ENCODE data around the gene LIMK2. TPM values are rescaled to one million over a fixed set of nuclear protein-coding genes. Genes with fewer than 3 reads are reported as not detected.
"Not testable (repeated sequence)": the region's sequence is repeated elsewhere in the genome, so short reads cannot be mapped to it uniquely, and the experiment has no call there.

Gene LIMK2
- polyA plus RNA-seq, 10 donors = 16.6 to 28.1 (median 20.4) TPM

GRCh38 chr22:31289344-31289743 is 77.2 kb downstream of the LIMK2 start:
- DNase-seq = no peak

GRCh38 chr22:31290494-31291471 is 78.7 kb downstream of the LIMK2 start:
- DNase-seq = peak; percentile 87 to 96 (median 90)

- DNase-seq = peak in 1 of 3 donors; percentile 54
Observed at GRCh38 chr22:31291481-31292235, 79.6 kb downstream of the LIMK2 start.

GRCh38 chr22:31292236-31292989 is 80.3 kb downstream of the LIMK2 start, which contains the start of gene PIK3IP1:
TSS of gene PIK3IP1 (minus strand) at chr22:31292488. CDS start at chr22:31292344, 144 bp downstream.
- peak; percentile 76 to 88 (median 84) for DNase-seq

GRCh38 chr22:31295360-31295759 is 83.3 kb downstream of the LIMK2 start:
- DNase-seq = no peak

GRCh38 chr22:31295831-31296657 is 83.9 kb downstream of the LIMK2 start:
- no peak for DNase-seq

- no peak for DNase-seq
Observed at GRCh38 chr22:31300896-31301295, 88.8 kb downstream of the LIMK2 start.

- no peak for DNase-seq
Observed at GRCh38 chr22:31302006-31302405, 89.9 kb downstream of the LIMK2 start.

GRCh38 chr22:31302537-31302936 is 90.4 kb downstream of the LIMK2 start:
- DNase-seq = no peak

- DNase-seq = no peak
Observed at GRCh38 chr22:31305194-31305593, 93.1 kb downstream of the LIMK2 start.

GRCh38 chr22:31308181-31308580 is 96.1 kb downstream of the LIMK2 start:
- no peak for DNase-seq

- DNase-seq = peak; percentile 45 to 66 (median 55)
Observed at GRCh38 chr22:31313366-31314147, 101.5 kb downstream of the LIMK2 start.

GRCh38 chr22:31314220-31314619 is 102.1 kb downstream of the LIMK2 start:
- DNase-seq = not testable (repeated sequence)

GRCh38 chr22:31321421-31321820 is 109.3 kb downstream of the LIMK2 start:
- no peak for DNase-seq

- DNase-seq = no peak
Observed at GRCh38 chr22:31323578-31324550, 111.8 kb downstream of the LIMK2 start.

- DNase-seq = no peak
Observed at GRCh38 chr22:31326877-31327276, 114.8 kb downstream of the LIMK2 start.

- DNase-seq = no peak
Observed at GRCh38 chr22:31327806-31328543, 115.9 kb downstream of the LIMK2 start.

GRCh38 chr22:31328544-31328960 is 116.5 kb downstream of the LIMK2 start:
- no peak for DNase-seq

All from muscle of back (tissue), 11 donors.